GM12892 (cell line): ENCODE data around the gene TMPRSS5.

Source experiments
- POLR2A ChIP-seq: IDR thresholded peaks from 2 replicates; pipeline ENCODE4 v1.6.1; 2011; ENCODE audit warnings: low read depth, low read length, control low read depth
- POLR2AphosphoS5 ChIP-seq: IDR thresholded peaks from 2 replicates; pipeline ENCODE4 v1.6.1; 2011; ENCODE audit warnings: low read depth, low read length, control low read depth

GRCh38 chr11:113681711-113682413 is 24.2 kb downstream of the TMPRSS5 start:
- TF ChIP-seq POLR2A, result no peak
- TF ChIP-seq POLR2AphosphoS5, result no peak
